RKO (cell line): ENCODE measurements around the gene PABPN1L.

Experiments used
- DNase-seq: peaks from one replicate; pipeline ENCODE4 v3.0.0-alpha.2; 2016; ENCODE audit warnings: low spot score

PABPN1L gene, protein sequence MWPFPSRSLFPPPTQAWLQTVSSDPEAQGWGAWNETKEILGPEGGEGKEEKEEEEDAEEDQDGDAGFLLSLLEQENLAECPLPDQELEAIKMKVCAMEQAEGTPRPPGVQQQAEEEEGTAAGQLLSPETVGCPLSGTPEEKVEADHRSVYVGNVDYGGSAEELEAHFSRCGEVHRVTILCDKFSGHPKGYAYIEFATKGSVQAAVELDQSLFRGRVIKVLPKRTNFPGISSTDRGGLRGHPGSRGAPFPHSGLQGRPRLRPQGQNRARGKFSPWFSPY

DNA sequence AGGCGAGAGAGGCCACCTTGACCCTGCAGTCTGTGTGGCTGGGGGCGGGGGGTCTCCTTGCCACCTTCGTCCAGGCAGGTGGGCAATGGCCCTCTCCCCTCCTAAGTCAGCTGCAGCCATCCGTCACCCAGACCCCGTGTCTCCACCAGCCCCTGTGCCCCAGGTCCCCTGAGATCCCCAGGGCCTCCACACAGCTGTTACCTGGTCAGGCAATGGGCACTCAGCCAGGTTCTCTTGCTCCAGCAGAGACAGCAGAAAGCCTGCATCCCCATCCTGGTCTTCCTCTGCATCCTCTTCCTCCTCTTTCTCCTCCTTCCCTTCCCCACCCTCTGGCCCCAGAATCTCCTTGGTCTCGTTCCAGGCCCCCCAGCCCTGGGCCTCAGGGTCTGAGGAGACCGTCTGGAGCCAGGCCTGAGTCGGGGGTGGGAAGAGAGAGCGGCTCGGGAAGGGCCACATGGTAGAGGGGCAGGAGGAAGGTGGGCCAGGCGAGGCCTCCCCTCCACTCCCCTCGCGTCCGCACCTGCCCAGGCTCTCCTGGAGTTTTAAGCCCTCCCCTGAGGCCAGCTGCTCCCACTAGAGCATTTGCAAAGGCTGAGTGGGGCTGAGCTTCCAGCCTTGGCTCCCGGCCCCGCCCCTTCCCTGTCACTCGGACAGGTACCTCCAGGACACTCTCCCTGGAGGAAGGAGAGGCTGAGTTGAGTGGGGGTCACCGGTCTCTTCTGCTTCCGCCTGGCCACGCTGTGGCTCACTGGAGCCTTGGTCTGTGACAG is at the start of gene PABPN1L:
PABPN1L (minus strand) TSS at position 510 of the 770 bp plus-strand sequence; CDS start at position 456, 54 bp downstream.
- no peak for DNase-seq

DNA sequence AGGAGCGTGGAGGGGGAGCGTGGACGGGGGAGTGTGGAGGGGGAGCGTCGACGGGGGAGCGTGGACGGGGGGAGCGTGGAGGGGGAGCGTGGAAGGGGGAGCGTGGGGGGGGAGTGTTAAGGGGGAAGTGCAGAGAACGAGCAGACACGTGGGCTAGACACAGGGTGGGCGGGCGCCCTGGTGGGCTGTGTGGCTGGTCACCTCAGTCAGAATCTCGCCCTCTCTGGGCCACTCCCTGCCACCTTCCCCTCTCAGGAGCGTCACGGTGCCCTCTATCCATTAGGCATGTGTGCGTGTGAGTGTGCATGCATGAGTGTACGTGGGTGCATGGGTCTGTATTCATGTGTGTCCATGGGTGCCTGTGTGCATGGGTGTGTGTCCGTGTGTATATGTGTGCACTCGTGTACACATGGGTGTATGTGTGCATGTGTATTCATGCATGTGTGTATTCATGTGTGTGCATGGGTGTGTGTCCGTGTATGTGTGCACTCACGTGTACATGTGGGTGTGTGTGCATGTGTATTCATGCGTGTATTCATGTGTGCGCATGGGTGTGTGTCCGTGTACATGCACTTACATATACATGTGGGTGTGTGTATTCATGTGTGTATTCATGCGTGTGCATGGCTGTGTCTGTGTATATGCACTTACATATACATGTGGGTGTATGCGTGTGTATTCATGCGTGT is 49.3 kb upstream of the PABPN1L start:
- no peak for DNase-seq

DNA sequence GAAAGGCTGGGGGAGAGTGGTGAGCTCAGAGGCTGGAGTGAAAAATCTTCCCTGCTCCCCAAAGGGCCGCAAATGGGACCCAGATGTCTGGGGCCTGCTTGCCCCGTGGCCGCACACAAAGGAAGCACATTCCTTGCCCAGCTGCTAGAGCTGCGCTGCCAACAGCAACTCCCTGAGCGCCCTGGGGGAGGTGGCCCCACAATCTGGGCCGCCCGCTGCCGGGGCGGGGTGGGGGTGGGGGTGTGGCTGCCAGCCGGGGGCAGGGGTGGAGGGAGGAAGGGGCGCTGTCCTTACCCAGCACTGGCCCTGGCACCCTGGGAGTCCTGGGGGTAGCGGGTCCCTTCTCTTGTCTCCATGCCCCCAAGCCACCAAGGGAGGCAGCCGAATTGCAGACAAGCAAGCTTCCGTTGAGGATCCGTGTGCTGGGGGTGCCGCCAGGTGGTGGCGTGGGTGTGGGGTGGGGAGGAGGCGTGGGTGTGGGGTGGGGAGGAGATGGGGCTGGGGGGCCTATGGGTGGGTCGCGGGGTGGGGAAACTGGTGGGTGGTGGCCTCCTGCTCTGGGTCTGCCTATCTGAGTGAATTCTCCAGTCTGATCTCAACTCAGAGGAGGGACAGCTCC is 48.4 kb upstream of the PABPN1L start:
- DNase-seq = no peak

DNA sequence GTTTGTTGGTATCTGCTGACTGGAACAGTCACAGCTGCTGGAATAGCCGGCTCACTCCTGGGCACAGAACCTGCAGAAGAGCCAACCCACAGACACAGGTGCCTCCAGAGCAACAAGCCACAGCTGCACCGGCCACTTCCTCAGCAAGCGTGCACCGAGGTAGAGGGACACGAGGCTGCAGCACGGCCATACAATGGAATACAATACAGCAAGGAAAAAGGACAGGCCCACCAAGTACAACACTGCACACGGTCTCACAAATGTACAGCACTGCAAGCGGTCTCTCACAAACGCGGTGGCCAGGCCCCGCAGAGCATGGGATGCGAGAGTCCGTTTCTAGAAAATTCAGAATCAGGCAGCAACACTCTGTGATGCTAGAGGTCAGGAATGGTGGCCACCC is 47.4 kb upstream of the PABPN1L start:
- no peak for DNase-seq

DNA sequence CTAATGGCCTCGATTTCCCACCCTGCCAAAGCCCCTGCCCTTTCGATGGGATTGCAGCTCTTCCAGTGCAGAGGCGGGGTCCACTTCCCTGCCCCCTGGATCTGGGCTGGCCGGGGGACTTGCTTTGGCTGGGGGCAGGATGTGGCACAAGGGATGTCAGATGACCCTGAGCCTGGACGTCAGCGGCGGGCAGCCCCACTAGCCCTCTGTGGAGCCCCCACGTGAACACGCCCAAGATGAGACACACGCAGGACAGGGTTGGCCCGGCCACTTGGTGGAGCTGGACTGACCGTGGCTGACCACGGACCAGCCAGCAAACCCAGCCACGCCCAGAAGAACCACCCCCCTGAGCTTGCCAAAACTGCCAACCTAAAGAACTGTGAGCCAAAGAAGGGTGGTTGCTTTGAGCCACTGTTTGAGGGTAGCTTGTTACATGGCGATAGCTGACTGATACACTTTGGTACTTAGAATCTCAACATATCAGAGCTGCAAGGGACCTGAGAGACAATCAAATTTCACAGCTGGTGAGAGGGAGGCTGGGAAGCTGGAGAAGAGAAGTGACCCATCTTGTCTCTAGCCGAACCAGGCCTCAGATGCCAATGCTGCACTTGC is 46.6 kb upstream of the PABPN1L start:
- DNase-seq = no peak

DNA sequence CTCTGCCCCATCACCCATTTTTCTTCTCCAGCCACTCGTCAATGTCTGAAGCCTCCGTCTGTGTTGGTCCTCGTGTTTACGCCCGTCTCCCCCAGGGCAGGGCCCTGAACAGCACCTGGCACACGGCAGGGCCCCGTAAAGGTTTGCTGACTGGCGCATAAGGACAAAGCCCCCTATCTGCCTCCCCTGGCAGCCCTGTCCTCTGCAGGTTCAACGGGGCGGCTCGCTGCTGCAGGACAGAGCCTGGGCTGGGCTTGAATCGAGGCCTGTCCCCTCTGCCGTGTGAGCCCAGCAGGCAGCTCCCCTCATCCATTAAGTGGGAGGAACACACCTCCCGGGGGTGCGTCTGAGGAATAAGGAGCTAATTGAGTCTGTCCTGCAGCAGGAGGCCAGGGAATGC is 46.1 kb upstream of the PABPN1L start:
- no peak for DNase-seq

DNA sequence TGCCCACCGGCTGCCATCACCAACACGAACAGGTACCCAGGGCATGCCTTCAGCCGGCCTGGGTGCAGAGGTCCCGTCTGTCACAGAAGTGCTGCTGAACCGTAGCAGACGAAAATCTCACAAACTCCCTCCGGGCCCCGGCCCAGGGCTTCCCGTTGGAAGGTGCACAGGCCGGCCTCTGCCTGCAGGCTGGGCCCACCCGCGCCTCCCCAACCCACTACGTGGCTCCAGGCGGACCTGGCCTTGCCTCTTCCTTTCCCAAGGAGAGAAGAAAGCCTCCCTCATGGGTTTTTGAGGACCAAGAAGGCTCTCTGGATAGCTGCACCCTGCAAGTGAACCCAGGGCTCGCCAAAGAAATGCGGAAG is 45.5 kb upstream of the PABPN1L start:
- DNase-seq = no peak

DNA sequence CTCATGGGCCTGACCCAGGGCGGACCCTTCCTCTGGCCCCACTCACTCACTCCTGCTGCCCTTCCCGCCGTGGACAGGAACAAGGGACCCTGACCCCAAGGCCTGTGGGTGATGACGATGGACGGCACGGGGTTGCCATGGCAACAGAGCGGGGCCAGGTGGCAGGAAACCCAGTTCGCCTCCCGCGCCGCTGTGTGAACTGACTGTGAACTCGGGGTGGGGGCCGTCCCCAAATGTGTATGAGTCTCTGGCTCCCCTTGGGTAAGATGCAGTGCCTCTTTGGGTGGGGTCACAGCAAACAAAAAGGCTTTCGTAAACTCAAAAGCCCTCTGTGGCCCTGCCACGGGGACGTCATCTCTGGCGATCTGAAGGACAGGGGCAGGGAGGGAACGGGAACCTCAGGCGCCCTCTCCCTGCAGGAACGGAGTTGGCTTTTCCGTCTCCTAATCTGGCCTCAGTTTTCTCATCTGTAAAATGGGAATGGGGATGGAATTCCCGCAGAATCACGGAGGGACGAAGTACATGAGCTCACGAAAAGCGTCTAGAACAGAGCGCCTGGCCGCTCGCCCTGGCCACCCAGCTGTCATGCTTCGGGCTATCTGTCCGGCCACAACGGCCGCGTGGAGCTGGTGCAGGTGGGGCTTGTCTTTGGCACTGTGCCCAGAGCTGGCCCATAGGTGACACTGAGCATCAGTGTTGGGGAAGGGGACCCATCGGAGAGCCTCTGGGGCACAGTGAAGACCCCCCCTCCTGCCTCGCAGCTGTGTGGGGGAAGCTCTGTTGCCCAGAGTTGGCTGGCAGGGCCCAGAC is 44.9 kb upstream of the PABPN1L start:
- no peak for DNase-seq

DNA sequence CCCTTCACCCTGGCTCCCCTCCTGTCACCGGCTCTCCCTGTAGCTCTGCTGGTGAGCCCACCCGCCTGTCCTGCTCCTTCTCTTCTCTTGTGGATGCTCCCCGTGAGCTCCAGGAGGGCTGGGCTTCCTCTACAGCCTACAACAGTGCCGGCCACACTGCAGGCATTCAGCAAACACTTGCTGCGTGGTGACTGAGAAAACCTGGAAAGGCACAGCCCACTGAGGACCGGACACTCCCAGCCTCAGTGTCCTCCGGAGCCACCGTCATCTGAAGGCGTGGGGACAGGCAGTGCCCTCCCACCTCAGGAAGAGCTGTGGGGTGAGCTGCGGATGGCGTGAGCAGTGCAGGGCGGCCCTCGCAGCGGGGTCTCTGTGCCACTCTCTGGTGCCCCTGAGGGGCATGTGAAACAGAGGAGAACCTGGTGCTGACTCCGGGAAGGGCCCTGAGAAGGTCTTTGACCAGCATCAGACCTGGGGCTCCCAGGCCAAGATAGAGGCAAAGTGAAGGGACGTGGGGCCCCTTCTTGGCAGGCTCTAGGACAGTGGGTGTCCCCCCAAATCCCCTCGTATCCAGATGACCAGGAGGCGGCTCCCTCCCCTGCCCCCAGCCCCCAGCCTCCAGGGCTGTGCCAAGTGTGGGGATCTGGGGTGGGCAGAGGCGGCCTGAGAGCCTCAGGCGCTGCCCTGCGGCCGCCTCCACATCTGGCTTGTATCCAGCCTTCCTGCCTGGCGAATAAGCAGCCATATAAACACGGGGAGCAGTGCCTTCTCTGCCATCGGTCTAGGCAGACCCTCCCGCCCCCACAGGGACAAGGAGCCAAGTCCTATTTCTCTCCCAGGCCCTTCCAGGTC is 44.0 kb upstream of the PABPN1L start:
- no peak for DNase-seq

DNA sequence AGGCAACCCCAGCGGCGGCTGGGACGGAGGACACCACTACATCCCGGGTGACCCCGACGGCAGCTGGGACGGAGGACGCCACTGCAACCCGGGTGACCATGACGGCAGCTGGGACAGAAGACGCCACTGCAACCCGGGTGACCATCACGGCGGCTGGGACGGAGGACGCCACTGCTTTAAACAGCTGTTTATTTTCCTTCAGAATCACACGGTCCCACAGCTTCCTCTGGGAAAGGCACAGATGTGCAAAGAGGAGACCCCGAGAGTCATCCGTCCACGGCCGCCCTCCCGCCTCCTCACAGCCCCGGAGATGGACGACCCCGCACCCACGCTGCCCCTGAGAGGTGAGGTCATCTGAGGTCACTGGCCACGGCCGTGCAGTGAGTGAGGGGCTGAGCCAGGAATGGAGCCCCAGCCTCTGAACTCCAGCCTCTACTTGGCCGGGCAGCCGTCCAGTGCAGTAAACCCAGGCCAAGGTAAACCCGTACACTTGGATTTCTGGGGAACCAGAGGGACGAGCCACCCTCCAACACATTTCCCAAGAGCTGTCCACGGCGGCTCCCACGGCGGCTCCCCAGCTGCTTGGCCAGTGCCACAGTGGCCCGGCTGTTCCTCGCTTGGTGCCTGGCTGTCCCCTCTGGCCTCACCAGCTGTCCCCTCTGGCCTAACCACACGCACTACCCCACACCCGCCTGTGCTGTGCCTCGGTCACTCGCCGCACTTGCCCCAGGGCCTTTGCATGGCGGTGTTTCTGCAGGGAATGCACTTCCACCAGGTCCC is 43.2 kb upstream of the PABPN1L start:
- no peak for DNase-seq

DNA sequence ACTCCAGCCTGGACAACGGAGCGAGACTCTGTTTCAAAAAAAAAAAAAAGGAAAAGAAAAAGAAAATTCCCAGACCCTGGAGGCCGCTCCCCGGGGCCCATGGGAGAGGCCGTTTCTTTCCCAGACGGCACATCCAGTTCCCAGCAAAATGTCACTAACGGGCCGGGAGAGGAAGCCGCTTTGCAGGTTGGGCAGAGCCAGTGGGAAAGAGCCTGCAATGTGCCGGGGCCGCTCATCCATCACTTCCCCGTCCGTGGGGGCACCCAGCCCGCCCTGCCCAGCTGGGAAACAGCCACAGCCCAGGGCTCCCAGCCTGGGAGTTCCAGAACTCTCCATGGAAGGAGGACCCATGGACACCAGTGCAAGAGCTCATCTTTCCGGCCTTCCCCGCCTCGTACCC is 41.8 kb upstream of the PABPN1L start:
- DNase-seq = no peak

DNA sequence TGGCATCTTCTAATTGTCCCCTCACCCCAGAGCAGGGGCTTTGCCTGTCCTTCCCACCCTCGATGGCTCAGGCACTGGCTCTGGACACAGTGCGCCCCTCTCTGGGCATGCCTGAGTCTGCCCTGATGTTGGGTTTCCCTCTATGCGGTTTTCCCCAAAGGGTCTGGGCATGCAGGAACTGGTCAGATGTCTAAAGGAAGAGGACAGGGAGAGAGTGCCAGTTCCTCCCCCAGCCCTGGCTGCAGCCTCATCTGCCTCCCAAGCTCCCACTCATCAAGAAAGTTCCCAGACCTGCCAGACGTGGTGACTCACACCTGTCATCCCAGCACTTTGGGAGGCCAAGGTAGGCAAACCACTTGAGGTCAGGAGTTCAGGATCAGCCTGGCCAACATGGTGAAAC is 41.3 kb upstream of the PABPN1L start:
- peak; percentile 16 for DNase-seq

DNA sequence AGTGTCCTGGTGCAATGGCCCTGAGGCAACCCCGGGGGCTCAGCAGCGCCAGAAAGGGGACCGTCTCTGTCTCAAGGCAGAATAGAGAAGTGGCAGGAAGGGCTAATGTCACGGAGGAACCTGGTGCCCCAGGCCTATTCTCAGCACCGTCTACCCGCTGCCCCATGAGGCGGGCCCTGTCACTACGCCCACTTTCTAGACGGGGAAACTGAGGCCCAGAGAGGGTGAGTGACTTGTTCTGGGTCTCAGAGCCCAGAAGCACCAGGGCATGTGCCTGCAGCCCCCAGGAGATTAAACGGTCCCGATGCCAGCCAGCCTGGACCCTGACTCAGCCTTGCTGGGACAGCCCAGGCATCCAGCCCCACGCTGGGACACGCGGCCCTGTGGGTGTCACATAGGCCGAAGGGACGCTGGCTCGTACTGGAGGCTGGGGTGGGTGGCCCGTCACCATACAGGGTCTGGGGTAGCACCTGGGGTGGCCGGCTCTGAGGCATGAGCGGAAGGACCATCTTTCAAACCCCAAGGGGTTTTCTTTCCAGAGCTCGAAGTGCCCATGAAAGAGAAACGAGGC is 40.2 kb upstream of the PABPN1L start:
- no peak for DNase-seq

DNA sequence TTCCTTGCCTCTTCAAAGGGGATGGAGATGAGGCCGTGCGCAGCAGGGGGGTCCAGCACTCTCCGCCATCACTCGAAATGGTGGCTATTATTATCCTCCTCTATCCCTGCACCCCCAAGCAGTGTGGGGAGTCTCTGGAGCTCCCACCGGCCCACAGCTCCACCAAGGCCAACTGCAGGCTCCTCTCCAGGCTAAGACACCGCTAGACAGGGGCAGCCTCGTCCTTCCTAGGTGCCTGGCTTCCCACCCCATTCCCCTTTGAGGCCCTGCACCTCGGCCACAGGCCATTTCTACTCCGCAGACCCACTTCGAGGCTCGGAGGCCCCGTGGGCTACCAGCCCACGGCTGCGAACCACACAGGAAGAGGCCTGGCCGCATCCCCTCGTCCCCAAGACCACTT is 39.6 kb upstream of the PABPN1L start:
- DNase-seq = no peak

DNA sequence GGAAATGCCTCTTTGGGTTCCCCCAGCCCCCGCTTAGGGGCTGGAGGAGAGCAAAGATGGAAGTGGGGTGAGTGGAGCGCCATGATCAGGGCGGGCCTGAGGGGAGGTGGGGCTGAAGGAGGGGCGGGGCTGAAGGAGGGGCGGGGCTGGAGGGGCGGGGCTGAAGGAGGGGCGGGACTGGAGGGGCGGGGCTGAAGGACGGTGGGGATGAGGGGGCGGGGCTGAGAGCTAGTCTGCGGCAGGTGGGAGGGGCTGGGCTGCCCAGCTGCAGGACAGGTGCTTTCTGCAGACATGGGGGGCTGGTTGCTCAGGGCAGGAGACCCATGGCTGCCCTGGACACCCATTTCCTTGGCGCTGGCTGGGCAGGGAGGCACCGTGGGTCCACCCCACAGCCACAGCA is 39.1 kb upstream of the PABPN1L start:
- DNase-seq = no peak

DNA sequence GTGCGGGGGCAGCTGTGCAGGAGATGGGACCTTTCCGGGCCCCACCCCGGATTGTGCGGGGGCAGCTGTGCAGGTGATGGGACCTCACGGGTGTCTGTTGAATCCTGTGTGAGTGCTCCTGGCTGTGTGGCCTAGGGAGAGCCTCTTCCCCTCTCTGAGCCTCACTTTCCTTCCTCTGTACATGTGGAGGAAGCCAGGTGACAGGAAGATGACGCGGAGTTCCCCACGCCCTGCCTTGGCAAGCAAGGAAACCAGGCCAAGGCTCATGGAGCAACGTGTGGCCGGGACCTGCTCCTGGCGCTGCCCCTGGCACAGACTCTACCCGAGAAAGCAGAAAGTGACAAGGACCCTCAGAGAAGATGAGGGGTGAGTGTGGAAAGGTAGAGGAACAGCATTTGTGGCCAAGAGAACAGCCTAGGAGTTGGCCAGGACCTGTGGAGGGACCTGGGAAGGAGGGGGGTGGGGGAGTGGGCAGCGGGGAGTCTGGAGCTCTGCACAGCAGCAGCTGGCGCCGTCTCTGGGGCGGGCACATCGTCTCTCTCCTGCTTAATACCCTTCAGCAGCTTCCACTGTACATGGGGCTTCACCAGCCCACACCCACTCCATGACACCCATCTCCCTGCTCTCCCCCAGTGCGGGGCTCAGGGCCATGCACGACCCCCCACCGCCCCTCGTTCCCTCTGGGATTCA is 38.4 kb upstream of the PABPN1L start:
- no peak for DNase-seq

DNA sequence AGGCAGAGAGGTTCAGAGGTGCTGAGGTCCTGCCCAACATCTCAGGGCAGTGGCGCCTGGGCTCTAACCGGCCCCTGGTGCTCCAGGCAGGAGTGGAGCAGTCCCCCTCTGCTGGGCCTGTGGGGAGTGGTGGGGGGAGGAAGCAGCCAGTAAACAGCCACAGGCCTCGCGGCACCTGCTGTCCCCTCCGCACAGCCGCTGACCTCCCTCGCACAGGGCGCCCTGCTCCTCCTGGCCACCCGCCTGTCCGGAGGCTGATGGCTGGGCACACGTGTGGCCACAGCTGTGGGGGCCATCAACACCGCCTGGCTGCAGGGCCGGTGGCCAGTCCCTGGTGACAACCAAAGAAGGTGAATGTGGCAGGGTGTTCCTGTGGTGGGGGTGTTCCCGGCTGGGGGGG is 36.8 kb upstream of the PABPN1L start:
- DNase-seq = no peak

DNA sequence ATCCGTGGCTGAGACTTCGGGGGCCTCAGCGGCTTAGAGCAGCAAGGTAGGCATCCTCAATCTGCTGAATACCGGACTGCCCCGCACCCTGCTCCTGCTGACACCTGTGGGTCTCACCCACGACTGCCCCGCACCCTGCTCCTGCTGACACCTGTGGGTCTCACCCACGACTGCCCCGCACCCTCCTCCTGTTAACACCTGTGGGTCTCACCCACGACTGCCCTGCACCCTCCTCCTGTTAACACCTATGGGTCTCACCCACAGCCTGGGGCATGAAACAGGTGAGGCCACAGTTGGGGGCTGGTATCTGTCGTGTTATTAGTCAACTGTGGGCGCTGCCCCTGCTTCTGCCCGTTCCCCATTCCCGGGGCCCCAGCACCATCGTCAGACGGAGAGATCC is 36.3 kb upstream of the PABPN1L start:
- DNase-seq = no peak
